ENCODE results near the gene SNRK. TPM values are rescaled to one million over a fixed set of nuclear protein-coding genes. Genes with fewer than 3 reads are reported as not detected.

SNRK gene
- total RNA-seq, 1 experiment from 2014 or later, result 12.7 TPM

DNA sequence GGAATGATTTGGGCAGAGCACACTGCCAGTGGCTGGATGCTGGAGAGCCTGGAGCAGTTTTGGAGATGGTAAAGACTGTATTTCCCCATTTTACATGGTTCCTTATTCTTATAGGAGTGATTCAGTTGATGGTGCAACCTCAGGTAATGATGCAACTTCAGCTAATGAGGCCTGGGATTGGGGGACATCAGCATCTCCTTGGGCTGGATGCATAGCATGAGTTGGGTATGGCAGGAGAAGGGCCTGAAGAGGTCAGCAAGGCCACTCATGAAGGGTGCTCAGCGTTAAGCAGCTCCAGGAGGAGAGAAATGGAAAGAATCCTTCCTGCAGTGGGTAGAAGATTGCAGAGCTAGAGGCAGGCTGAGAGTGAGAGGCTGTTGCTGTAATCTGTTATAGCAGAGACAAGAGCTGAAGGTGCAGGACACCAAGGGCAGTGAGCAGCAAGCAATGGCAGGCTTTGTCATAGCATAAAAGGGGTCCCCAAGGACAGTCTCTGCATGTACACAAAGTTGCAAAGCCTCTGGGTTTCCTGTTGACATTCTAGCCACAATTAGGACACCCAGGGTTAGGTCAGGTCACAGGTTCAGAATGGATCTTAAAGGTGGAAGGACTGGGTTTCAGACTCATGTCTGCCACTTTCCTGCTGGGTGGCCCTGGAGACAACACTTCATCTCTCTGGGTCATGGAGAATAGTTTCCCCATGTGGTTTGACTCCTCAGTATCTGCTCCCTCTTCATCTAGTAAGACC is 29.5 kb upstream of the SNRK start:
- DNase-seq (ENCODE audit: low read depth, low spot score), result no peak
- Histone ChIP-seq H2AFZ (ENCODE audit: low read depth, low read length, poor library complexity, severe bottlenecking) (no peak overlapping the region), H4K20me1 (ENCODE audit: insufficient read depth) (no peaks in the 10 kb centered on the region), H3K36me3 (ENCODE audit: control insufficient read depth in 1 of 2, insufficient read depth in 2 of 2, low read length in 2 of 2) (no peaks in the 10 kb centered on the region), H3K27ac (ENCODE audit: low read depth, low read length) (no peak overlapping the region), H3K9me3 (ENCODE audit: control insufficient read depth in 1 of 2, insufficient read depth in 1 of 2, low read depth in 1 of 2, low read length in 2 of 2) (no peaks in the 10 kb centered on the region), H3K9me2 (ENCODE audit: insufficient read depth) (no peaks in the 10 kb centered on the region), H3K79me2 (ENCODE audit: insufficient read depth, low read length) (no peaks in the 10 kb centered on the region), H3K9ac (ENCODE audit: low read length) (no peak overlapping the region), H3K4me1 (ENCODE audit: control insufficient read depth in 1 of 2, insufficient read depth in 2 of 2, low read length in 2 of 2) (no peaks in the 10 kb centered on the region), H3K4me3 (replicated peaks in 1 of 2; ENCODE audit: low read depth in 1 of 2, low read length in 2 of 2) (no peak overlapping the region), H3K4me2 (ENCODE audit: low read length) (no peak overlapping the region), H3K27me3 (ENCODE audit: insufficient read depth, low read length) (0 out of 2 replicates have a peak, but pooled peaks cover 4% of the 10 kb centered on the region)
- CTCF ChIA-PET, result no interaction called here
- POLR2A ChIA-PET, result no interaction called here
- TF ChIP-seq EZH2phosphoT487 (IDR thresholded peaks at IDR 0.05; ENCODE audit: borderline replicate concordance) (no peak), YY1 (IDR thresholded peaks at IDR 0.05; ENCODE audit: extremely low read depth, insufficient replicate concordance, low read depth, low read length) (no peak), ZNF274 (IDR thresholded peaks at IDR 0.05; ENCODE audit: low read depth, low read length) (no peak), ZFX (IDR thresholded peaks at IDR 0.05) (no peak), POLR2AphosphoS5 (IDR thresholded peaks at IDR 0.05; ENCODE audit: low read depth, low read length) (no peak), JUND (IDR thresholded peaks at IDR 0.05) (no peak), SRF (IDR thresholded peaks at IDR 0.05; ENCODE audit: low read depth) (no peak), FOSL1 (IDR thresholded peaks at IDR 0.05; ENCODE audit: low read depth) (no peak), EZH2 (IDR thresholded peaks at IDR 0.05) (no peak), REST (IDR thresholded peaks at IDR 0.05; ENCODE audit: low read depth) (no peak), SIN3A (IDR thresholded peaks at IDR 0.05; ENCODE audit: low read depth) (no peak), POLR2A (IDR thresholded peaks at IDR 0.05; ENCODE audit: borderline replicate concordance, extremely low read depth, insufficient read depth, insufficient read length) (no peak)
- TF ChIP-seq, protein P1, sequence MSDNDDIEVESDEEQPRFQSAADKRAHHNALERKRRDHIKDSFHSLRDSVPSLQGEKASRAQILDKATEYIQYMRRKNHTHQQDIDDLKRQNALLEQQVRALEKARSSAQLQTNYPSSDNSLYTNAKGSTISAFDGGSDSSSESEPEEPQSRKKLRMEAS (IDR thresholded peaks at IDR 0.05), result no peak
- TF ChIP-seq, protein P2, sequence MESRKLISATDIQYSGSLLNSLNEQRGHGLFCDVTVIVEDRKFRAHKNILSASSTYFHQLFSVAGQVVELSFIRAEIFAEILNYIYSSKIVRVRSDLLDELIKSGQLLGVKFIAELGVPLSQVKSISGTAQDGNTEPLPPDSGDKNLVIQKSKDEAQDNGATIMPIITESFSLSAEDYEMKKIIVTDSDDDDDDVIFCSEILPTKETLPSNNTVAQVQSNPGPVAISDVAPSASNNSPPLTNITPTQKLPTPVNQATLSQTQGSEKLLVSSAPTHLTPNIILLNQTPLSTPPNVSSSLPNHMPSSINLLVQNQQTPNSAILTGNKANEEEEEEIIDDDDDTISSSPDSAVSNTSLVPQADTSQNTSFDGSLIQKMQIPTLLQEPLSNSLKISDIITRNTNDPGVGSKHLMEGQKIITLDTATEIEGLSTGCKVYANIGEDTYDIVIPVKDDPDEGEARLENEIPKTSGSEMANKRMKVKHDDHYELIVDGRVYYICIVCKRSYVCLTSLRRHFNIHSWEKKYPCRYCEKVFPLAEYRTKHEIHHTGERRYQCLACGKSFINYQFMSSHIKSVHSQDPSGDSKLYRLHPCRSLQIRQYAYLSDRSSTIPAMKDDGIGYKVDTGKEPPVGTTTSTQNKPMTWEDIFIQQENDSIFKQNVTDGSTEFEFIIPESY (IDR thresholded peaks at IDR 0.05; ENCODE audit: extremely low read depth, insufficient replicate concordance, low read length), result no peak
- TF ChIP-seq, protein P3, sequence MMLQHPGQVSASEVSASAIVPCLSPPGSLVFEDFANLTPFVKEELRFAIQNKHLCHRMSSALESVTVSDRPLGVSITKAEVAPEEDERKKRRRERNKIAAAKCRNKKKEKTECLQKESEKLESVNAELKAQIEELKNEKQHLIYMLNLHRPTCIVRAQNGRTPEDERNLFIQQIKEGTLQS (IDR thresholded peaks at IDR 0.05), result no peak
- BruUV-seq (replicated peaks), result no TSS peak
- no peak for ATAC-seq
- RAD21 ChIA-PET (ENCODE audit: low non-redundant PET in 1 of 2, low total read pairs in 2 of 2, uncharacterized antibody in 2 of 2, unreplicated experiment in 2 of 2), result no interaction called here
- intact Hi-C loops (cut with micrococcal nuclease), result no loop called here

Data from HCT116 (cell line).